Esophagus squamous epithelium (tissue), 4 donors: ENCODE data around the gene COL20A1.

Source experiments
- POLR2A ChIP-seq, 4 donors: fragments of 450-650 bp; IDR thresholded peaks; one replicate each; pipeline ENCODE4 v1.6.1; 2017; ENCODE audit warnings: antibody characterized with exemption in 4 of 4, mild to moderate bottlenecking in 4 of 4, moderate library complexity in 3 of 4
- TF ChIP-seq, protein P1 (sequence below), 6 experiments: fragments of 450-650 bp in 4 of 6; fragments of 200-600 bp in 2 of 6; sonication (generic) in 2 of 6; IDR thresholded peaks; one replicate each; pipeline ENCODE4 v1.5.1; 2016 to 2019; ENCODE audit warnings: antibody characterized with exemption in 6 of 6, mild to moderate bottlenecking in 4 of 6, moderate library complexity in 4 of 6

DNA sequence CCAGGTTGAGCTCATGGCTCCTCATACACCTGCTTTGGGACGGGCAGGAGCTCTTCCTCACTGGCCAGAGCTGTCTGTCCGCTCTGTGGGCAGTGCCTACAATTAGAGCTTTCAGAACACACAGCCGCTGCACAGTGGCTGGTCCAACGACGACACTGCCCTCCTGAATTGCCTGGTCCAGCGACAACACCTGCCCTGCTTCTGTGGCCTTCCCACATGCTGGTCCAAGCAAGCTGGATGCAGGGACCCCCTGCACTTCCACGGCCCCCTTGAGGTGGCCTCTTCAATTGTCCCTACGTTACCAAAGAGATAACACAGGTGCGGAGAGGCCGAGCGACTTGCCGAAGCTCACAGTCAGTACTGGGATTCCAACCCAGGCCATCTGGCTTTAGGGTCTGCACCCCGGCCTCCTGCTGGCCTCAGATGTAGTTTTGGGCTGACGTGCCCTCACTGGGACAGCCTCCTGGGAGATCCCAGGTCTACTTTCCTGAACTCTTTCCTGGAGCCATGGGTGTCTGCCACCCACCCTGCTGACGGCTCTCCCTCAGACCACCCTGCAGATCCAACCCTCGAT is 69.5 kb downstream of the COL20A1 start:
- TF ChIP-seq, protein P1, sequence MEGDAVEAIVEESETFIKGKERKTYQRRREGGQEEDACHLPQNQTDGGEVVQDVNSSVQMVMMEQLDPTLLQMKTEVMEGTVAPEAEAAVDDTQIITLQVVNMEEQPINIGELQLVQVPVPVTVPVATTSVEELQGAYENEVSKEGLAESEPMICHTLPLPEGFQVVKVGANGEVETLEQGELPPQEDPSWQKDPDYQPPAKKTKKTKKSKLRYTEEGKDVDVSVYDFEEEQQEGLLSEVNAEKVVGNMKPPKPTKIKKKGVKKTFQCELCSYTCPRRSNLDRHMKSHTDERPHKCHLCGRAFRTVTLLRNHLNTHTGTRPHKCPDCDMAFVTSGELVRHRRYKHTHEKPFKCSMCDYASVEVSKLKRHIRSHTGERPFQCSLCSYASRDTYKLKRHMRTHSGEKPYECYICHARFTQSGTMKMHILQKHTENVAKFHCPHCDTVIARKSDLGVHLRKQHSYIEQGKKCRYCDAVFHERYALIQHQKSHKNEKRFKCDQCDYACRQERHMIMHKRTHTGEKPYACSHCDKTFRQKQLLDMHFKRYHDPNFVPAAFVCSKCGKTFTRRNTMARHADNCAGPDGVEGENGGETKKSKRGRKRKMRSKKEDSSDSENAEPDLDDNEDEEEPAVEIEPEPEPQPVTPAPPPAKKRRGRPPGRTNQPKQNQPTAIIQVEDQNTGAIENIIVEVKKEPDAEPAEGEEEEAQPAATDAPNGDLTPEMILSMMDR (IDR thresholded peaks at IDR 0.05), result no peak
- no peak for TF ChIP-seq POLR2A (IDR thresholded peaks at IDR 0.05)
